GM19463 (cell line): Measurements from ENCODE around the gene EIF3F.
A peak's percentile ranks its signal among the peaks of the same experiment; 100 is the strongest.

Source experiments
- ATAC-seq: cut with Tn5 transposase; IDR thresholded peaks from one replicate; pipeline ENCODE4 v1.9.1; 2021; ENCODE audit warnings: mild to moderate bottlenecking, moderate library complexity; ENCODE audit not compliant: unreplicated experiment

EIF3F gene

GRCh38 chr11:8019314-8020243 is 32.4 kb downstream of the EIF3F start:
- no peak for ATAC-seq

- ATAC-seq = no peak
Observed at GRCh38 chr11:8020244-8020597, 33.1 kb downstream of the EIF3F start.

- ATAC-seq = no peak
Observed at GRCh38 chr11:8021920-8022319, 34.8 kb downstream of the EIF3F start.

- no peak for ATAC-seq
Observed at GRCh38 chr11:8022876-8023275, 35.7 kb downstream of the EIF3F start.

- ATAC-seq = no peak
Observed at GRCh38 chr11:8023831-8024555, 36.9 kb downstream of the EIF3F start.

GRCh38 chr11:8025123-8025522 is 38.0 kb downstream of the EIF3F start:
- no peak for ATAC-seq

- no peak for ATAC-seq
Observed at GRCh38 chr11:8025816-8026215, 38.7 kb downstream of the EIF3F start.

- no peak for ATAC-seq
Observed at GRCh38 chr11:8026982-8027381, 39.8 kb downstream of the EIF3F start.

GRCh38 chr11:8028766-8029165 is 41.6 kb downstream of the EIF3F start:
- no peak for ATAC-seq

GRCh38 chr11:8030526-8031247 is 43.5 kb downstream of the EIF3F start:
- ATAC-seq = no peak

GRCh38 chr11:8031248-8032115 is 44.3 kb downstream of the EIF3F start:
- no peak for ATAC-seq

- no peak for ATAC-seq
Observed at GRCh38 chr11:8032122-8032521, 45.0 kb downstream of the EIF3F start.

- ATAC-seq = no peak
Observed at GRCh38 chr11:8032576-8033304, 45.6 kb downstream of the EIF3F start.

- ATAC-seq = peak; percentile 86
Observed at GRCh38 chr11:8033305-8034105, 46.4 kb downstream of the EIF3F start.

GRCh38 chr11:8034106-8034585 is 47.0 kb downstream of the EIF3F start:
- ATAC-seq = no peak

- ATAC-seq = no peak
Observed at GRCh38 chr11:8034604-8035190, 47.6 kb downstream of the EIF3F start.

GRCh38 chr11:8035200-8035855 is 48.2 kb downstream of the EIF3F start:
- no peak for ATAC-seq
